GM12878 (cell line): ENCODE measurements around the gene AKR1B1. TPM values are rescaled to one million over a fixed set of nuclear protein-coding genes. Genes with fewer than 3 reads are reported as not detected.

Experiments
- ATAC-seq: fragments of 200-7000 bp; cut with Tn5 transposase; 3 replicates; pipeline ENCODE4 v1.9.1; 2020; ENCODE audit warnings: mild to moderate bottlenecking, moderate library complexity
- BruUV-seq: library from RNA; stranded (reverse); fragments of 400-500 nt; replicated peaks from 2 replicates; lab custom pipeline; 2021; lab: Mats Ljungman, UMichigan
- CTCF ChIA-PET: fragments of 300-600 bp; sonication (Branson Sonifier 250); formaldehyde crosslinking; extraction: SDS; loops from one replicate; lab custom pipeline; 2021; ENCODE audit warnings: inconsistent platforms; lab: Yijun Ruan, JAX
- POLR2A ChIA-PET: fragments of 350-600 bp; formaldehyde crosslinking; extraction: SDS; loops from one replicate; lab custom pipeline; 2021; ENCODE audit warnings: inconsistent platforms; lab: Charles Lee
- RAD21 ChIA-PET: fragments of 300-600 bp; sonication (Branson Sonifier 250); formaldehyde crosslinking; loops from one replicate; lab custom pipeline; 2023; ENCODE audit warnings: antibody characterized with exemption; ENCODE audit not compliant: unreplicated experiment; lab: Charles Lee
- SMC1A ChIA-PET: fragments of 300-600 bp; sonication (Branson Sonifier 250); formaldehyde crosslinking; loops from one replicate; lab custom pipeline; 2023; ENCODE audit not compliant: unreplicated experiment, uncharacterized antibody; lab: Charles Lee
- DNase-seq: peaks from one replicate; pipeline ENCODE4 v3.0.0-alpha.2; 2011; ENCODE audit warnings: low read depth, low spot score
- FAIRE-seq: peaks from 3 replicates; lab custom pipeline; 2011; peaks lifted over from hg19 to GRCh38; lab: Jason Lieb, UNC
- H2AFZ ChIP-seq: 2 replicates; pipeline ENCODE4 v1.6.0; 2011; ENCODE audit warnings: low read depth, low read length, control low read depth; ENCODE audit not compliant: control insufficient read depth
- H3K27ac ChIP-seq: 2 replicates; pipeline ENCODE4 v1.5.1; 2011; ENCODE audit warnings: control low read depth; ENCODE audit not compliant: control insufficient read depth, insufficient read depth
- H3K27me3 ChIP-seq, 2 experiments: replicated peaks in 1 of 2; 2 replicates each; pipeline versions ENCODE4 v1.6.0 to v1.6.1; 2011; ENCODE audit warnings: low read length in 1 of 2; ENCODE audit not compliant: control insufficient read depth in 2 of 2, insufficient read depth in 2 of 2
- H3K36me3 ChIP-seq, 2 experiments: 2 replicates each; pipeline ENCODE4 v1.5.1; 2011; ENCODE audit warnings: low read length in 1 of 2; ENCODE audit not compliant: control insufficient read depth in 2 of 2, insufficient read depth in 2 of 2
- H3K4me1 ChIP-seq: 2 replicates; pipeline ENCODE4 v1.6.1; 2011; ENCODE audit warnings: mild to moderate bottlenecking, low read length, moderate library complexity, mixed read lengths; ENCODE audit not compliant: control insufficient read depth, insufficient read depth
- H3K4me2 ChIP-seq: 2 replicates; pipeline ENCODE4 v1.6.0; 2011; ENCODE audit warnings: control low read depth; ENCODE audit not compliant: control insufficient read depth, insufficient read depth
- H3K4me3 ChIP-seq: fragments of 200-600 bp; sonication (generic); 2 replicates; pipeline ENCODE4 v1.5.1; 2016
- H3K79me2 ChIP-seq: 2 replicates; pipeline ENCODE4 v1.6.0; 2011; ENCODE audit warnings: low read length; ENCODE audit not compliant: control insufficient read depth, insufficient read depth
- H3K9ac ChIP-seq: 2 replicates; pipeline ENCODE4 v1.8.0; 2011; ENCODE audit warnings: low read length, control low read depth, mixed read lengths; ENCODE audit not compliant: control insufficient read depth, insufficient read depth
- H3K9me3 ChIP-seq: replicated peaks from 3 replicates; pipeline ENCODE4 v1.5.1; 2011; ENCODE audit warnings: mild to moderate bottlenecking, low read length; ENCODE audit not compliant: control insufficient read depth, insufficient read depth
- H4K20me1 ChIP-seq: 2 replicates; pipeline ENCODE4 v1.6.0; 2011; ENCODE audit not compliant: control insufficient read depth, insufficient read depth
- BACH1 ChIP-seq: fragments of 450-650 bp; IDR thresholded peaks from 2 replicates; pipeline ENCODE4 v1.6.1; 2017; ENCODE audit warnings: mild to moderate bottlenecking, borderline replicate concordance
- CHD2 ChIP-seq: IDR thresholded peaks from 2 replicates; pipeline ENCODE4 v1.6.1; 2011; ENCODE audit warnings: low read depth, low read length, improper control_type of control experiment, borderline replicate concordance
- CHD4 ChIP-seq: fragments of 200-600 bp; sonication (generic); IDR thresholded peaks from 2 replicates; pipeline ENCODE4 v1.6.1; 2016; ENCODE audit warnings: mild to moderate bottlenecking
- EED ChIP-seq: sonication (generic); IDR thresholded peaks from 2 replicates; pipeline ENCODE4 v1.6.1; 2016; ENCODE audit warnings: antibody characterized with exemption, low read depth
- FOS ChIP-seq: IDR thresholded peaks from 3 replicates; pipeline ENCODE4 v1.6.1; 2011; ENCODE audit warnings: borderline replicate concordance; ENCODE audit not compliant: insufficient read length; ENCODE audit errors: extremely low read depth
- HDAC2 ChIP-seq: fragments of 200-600 bp; sonication (generic); IDR thresholded peaks from 2 replicates; pipeline ENCODE4 v1.6.1; 2017
- HSF1 ChIP-seq: fragments of 150-350 bp; IDR thresholded peaks from 2 replicates; pipeline ENCODE4 v1.6.1; 2014; ENCODE audit warnings: mild to moderate bottlenecking, low read depth, low read length
- IRF5 ChIP-seq: fragments of 450-650 bp; IDR thresholded peaks from 2 replicates; pipeline ENCODE4 v1.6.1; 2017; ENCODE audit warnings: borderline replicate concordance
- MLLT1 ChIP-seq: fragments of 450-650 bp; IDR thresholded peaks from 2 replicates; pipeline ENCODE4 v1.6.1; 2016; ENCODE audit warnings: mild to moderate bottlenecking
- MYB ChIP-seq: fragments of 150-350 bp; IDR thresholded peaks from 2 replicates; pipeline ENCODE4 v1.6.1; 2014; ENCODE audit warnings: mild to moderate bottlenecking, low read depth, low read length, borderline replicate concordance
- NR2F1 ChIP-seq: fragments of 450-650 bp; conservative IDR thresholded peaks from 2 replicates; pipeline ENCODE4 v1.6.1; 2017; ENCODE audit warnings: mild to moderate bottlenecking
- RBBP5 ChIP-seq: fragments of 200-600 bp; sonication (generic); conservative IDR thresholded peaks from 2 replicates; pipeline ENCODE4 v1.6.1; 2016
- STAT3 ChIP-seq: IDR thresholded peaks from 2 replicates; pipeline ENCODE4 v1.6.1; 2011; ENCODE audit warnings: low read depth, low read length, improper control_type of control experiment
- WRNIP1 ChIP-seq: IDR thresholded peaks from 2 replicates; pipeline ENCODE4 v1.6.1; 2011; ENCODE audit warnings: low read depth, low read length, improper control_type of control experiment, borderline replicate concordance
- ZBTB4 ChIP-seq: fragments of 450-650 bp; formaldehyde crosslinking; IDR thresholded peaks from 2 replicates; pipeline ENCODE4 v1.4.0; 2022; ENCODE audit warnings: mild to moderate bottlenecking, moderate library complexity
- ZNF207 ChIP-seq: fragments of 450-650 bp; IDR thresholded peaks from 2 replicates; pipeline ENCODE4 v1.6.1; 2014; ENCODE audit warnings: antibody characterized with exemption, mild to moderate bottlenecking, borderline replicate concordance
- ZNF217 ChIP-seq: fragments of 450-650 bp; IDR thresholded peaks from 2 replicates; pipeline ENCODE4 v1.6.1; 2017; ENCODE audit warnings: antibody characterized with exemption, mild to moderate bottlenecking
- ZNF384 ChIP-seq: IDR thresholded peaks from 2 replicates; pipeline ENCODE4 v1.6.1; 2012; ENCODE audit warnings: low read depth, mild to moderate bottlenecking, low read length, improper control_type of control experiment, borderline replicate concordance
- WGBS: methylation state at CpG from one replicate; pipeline ENCODE4 v1.1.6; 2016; ENCODE audit warnings: low lambda C conversion rate; ENCODE audit not compliant: insufficient replicate concordance, insufficient coverage; ENCODE audit errors: missing lambda C conversion rate; 5-methylcytosine and 5-hydroxymethylcytosine counted together
- in situ Hi-C: fragments of 300-500 bp; cut with MboI; formaldehyde crosslinking; loops from 9 replicates; pipeline ENCODE4 v1.14.3; 2018; ENCODE audit warnings: mixed read lengths
- intact Hi-C: fragments of 100-400 bp; cut with micrococcal nuclease; formaldehyde crosslinking; loops from one replicate; pipeline ENCODE4 v1.14.2; 2022; ENCODE audit not compliant: unreplicated experiment
- polyA plus RNA-seq, 11 experiments: library from polyadenylated mRNA; depleted of rRNA in 4 of 11; unstranded in 6 of 11; stranded (reverse) in 5 of 11; fragments of >200 nt; fragmentation: Nextera tagmentation in 4 of 11; fragmentation: Illumina TruSeq in 1 of 11; extraction: Ambion mirVana in 4 of 11; extraction: Trizol in 1 of 11; gene quantifications; 1 replicate in 1 of 11; 2 replicates in 10 of 11; pipeline versions ENCODE4 v1.2.1 to v1.2.3, GENCODE V29; 2011 to 2016; ENCODE audit warnings: inconsistent platforms in 2 of 11, missing spikeins in 2 of 11, low read depth in 1 of 11
- total RNA-seq, 4 experiments: library from RNA; depleted of rRNA in 3 of 4; stranded (reverse); fragments of >200 nt in 3 of 4; fragmentation: Illumina TruSeq in 1 of 4; extraction: Trizol in 1 of 4; gene quantifications; 2 replicates each; pipeline versions ENCODE4 v1.2.1 to v1.2.3, GENCODE V29; 2013 to 2021

AKR1B1 gene
- total and polyA plus RNA-seq, 10 of the 15 experiments (the other 5 are each of a cell fraction or from before 2014, with no cell fraction given), result 40.4 to 252 (median 156) TPM

GRCh38 chr7:134405299-134405698 lies 53.6 kb downstream of the AKR1B1 start (continued):
- TF ChIP-seq HSF1 (no peak), MYB (no peak), EED (no peak)

GRCh38 chr7:134403062-134403461 lies 55.8 kb downstream of the AKR1B1 start:
- H3K9ac ChIP-seq, result no peak overlapping the region
- H4K20me1 ChIP-seq, result no peaks in the 10 kb centered on the region
- ChIA-PET SMC1A (no interaction called here), POLR2A (no interaction called here), CTCF (interaction anchor here (0.9 kb wide), 1 partner anchor 18 kb away, joined by 3 read pairs; no protein-coding TSS in a partner anchor), RAD21 (no interaction called here)
- no peak overlapping the region for H3K27ac ChIP-seq
- H3K79me2 ChIP-seq, result no peaks in the 10 kb centered on the region
- 58% methylated on average over 1 of the region's 1 CpG for WGBS
- DNase-seq (no peak), FAIRE-seq (no peak), ATAC-seq (no peak)
- in situ Hi-C loops, result no loop called here
- peaks cover 2% of the 10 kb centered on the region; the same call in 1 of the 3 replicates for H3K9me3 ChIP-seq
- H3K27me3 ChIP-seq, result no peaks in the 10 kb centered on the region
- BruUV-seq, result no TSS peak
- H2AFZ ChIP-seq, result no peak overlapping the region
- intact Hi-C loops, result no loop called here
- H3K36me3 ChIP-seq, result no peaks in the 10 kb centered on the region
- H3K4me2 ChIP-seq, result no peak overlapping the region
- H3K4me3 ChIP-seq, result no peak overlapping the region
- H3K4me1 ChIP-seq, result no peaks in the 10 kb centered on the region
- TF ChIP-seq HDAC2 (no peak), NR2F1 (no peak), STAT3 (no peak), IRF5 (no peak), FOS (no peak), ZNF207 (no peak), ZNF217 (no peak), WRNIP1 (no peak), CHD4 (no peak), ZBTB4 (CRISPR knock-in tag) (no peak), BACH1 (no peak), CHD2 (no peak), MLLT1 (no peak), ZNF384 (no peak), RBBP5 (no peak)
